ENCODE results near the gene COBLL1. TPM values are rescaled to one million over a fixed set of nuclear protein-coding genes. Genes with fewer than 3 reads are reported as not detected.
A peak's percentile ranks its signal among the peaks of the same experiment; 100 is the strongest.
"Not testable (repeated sequence)": the region's sequence is repeated elsewhere in the genome, so short reads cannot be mapped to it uniquely, and the experiment has no call there.

Gene COBLL1
- polyA plus RNA-seq, 6 donors from 2014 or later, result 39.0 to 91.5 (median 76.4) TPM

GRCh38 chr2:164764996-164765395, 76.6 kb downstream of the COBLL1 start:
- H3K4me1 Mint-ChIP-seq, result peaks cover 34 to 45% (median 35%) of the 10 kb centered on the region in 3 donors
- H3K9me3 Mint-ChIP-seq, result no peaks in the 10 kb centered on the region

GRCh38 chr2:164764474-164764873, 77.1 kb downstream of the COBLL1 start:
- Mint-ChIP-seq H3K27ac (no peak overlapping the region), H3K36me3 (no peaks in the 10 kb centered on the region), H3K4me1 (peaks cover 37 to 50% (median 39%) of the 10 kb centered on the region in 3 donors), H3K4me3 (no peak overlapping the region), H3K9me3 (no peaks in the 10 kb centered on the region), H3K27me3 (no peaks in the 10 kb centered on the region)
- DNase-seq (no peak), ATAC-seq (ENCODE audit: low read depth in 2 of 2) (no peak)

More at GRCh38 chr2:164764996-164765395, 76.6 kb downstream of the COBLL1 start:
- H3K27me3 Mint-ChIP-seq, result no peaks in the 10 kb centered on the region
- H3K27ac Mint-ChIP-seq, result peak overlapping the region in 2 of 6 donors; percentile 9 to 60
- H3K36me3 Mint-ChIP-seq, result no peaks in the 10 kb centered on the region
- DNase-seq (no peak), ATAC-seq (ENCODE audit: low read depth in 2 of 2) (no peak)
- no peak overlapping the region for H3K4me3 Mint-ChIP-seq

- no peak for ATAC-seq (ENCODE audit: low read depth in 2 of 2)
- no peaks in the 10 kb centered on the region for H3K36me3 Mint-ChIP-seq
- peak overlapping the region in 2 of 6 donors; percentile 33 to 96 for H3K27ac Mint-ChIP-seq
- no peaks in the 10 kb centered on the region for H3K27me3 Mint-ChIP-seq
- no peak for DNase-seq
- H3K4me1 Mint-ChIP-seq, result peaks cover 39 to 51% (median 40%) of the 10 kb centered on the region in 3 donors
- no peaks in the 10 kb centered on the region for H3K9me3 Mint-ChIP-seq
- no peak overlapping the region for H3K4me3 Mint-ChIP-seq
These were observed 78.2 kb downstream of the COBLL1 start for GRCh38 chr2:164763431-164763830.

GRCh38 chr2:164761737-164762460, 79.7 kb downstream of the COBLL1 start:
- ATAC-seq (ENCODE audit: low read depth in 2 of 2) (peak; percentile 2 to 4), DNase-seq (peak; percentile 16)
- H3K4me1 Mint-ChIP-seq, result peaks cover 48 to 60% (median 48%) of the 10 kb centered on the region in 3 donors
- no peaks in the 10 kb centered on the region for H3K27me3 Mint-ChIP-seq
- no peaks in the 10 kb centered on the region for H3K9me3 Mint-ChIP-seq
- no peaks in the 10 kb centered on the region for H3K36me3 Mint-ChIP-seq
- peak overlapping the region; percentile 84 to 98 (median 93) for H3K27ac Mint-ChIP-seq
- H3K4me3 Mint-ChIP-seq, result peak overlapping the region; percentile 17 to 95 (median 82)

- H3K4me1 Mint-ChIP-seq, result peaks cover 48 to 61% (median 48%) of the 10 kb centered on the region in 3 donors
- H3K36me3 Mint-ChIP-seq, H3K9me3 Mint-ChIP-seq, H3K27me3 Mint-ChIP-seq: not testable (repeated sequence)
- peak overlapping the region; percentile 84 to 98 (median 93) for H3K27ac Mint-ChIP-seq
- peak; percentile 96 to 99 for ATAC-seq (ENCODE audit: low read depth in 2 of 2)
- peak; percentile 79 for DNase-seq
- H3K4me3 Mint-ChIP-seq, result peak overlapping the region; percentile 71 to 95 (median 82)
These were observed 80.4 kb downstream of the COBLL1 start for GRCh38 chr2:164761201-164761600.

- H3K9me3 Mint-ChIP-seq, result no peaks in the 10 kb centered on the region
- peak overlapping the region; percentile 17 to 95 (median 81) for H3K4me3 Mint-ChIP-seq
- H3K36me3 Mint-ChIP-seq, result no peaks in the 10 kb centered on the region
- H3K27me3 Mint-ChIP-seq, result no peaks in the 10 kb centered on the region
- ATAC-seq (ENCODE audit: low read depth in 2 of 2), result peak in 1 of 2 donors; percentile 23
- DNase-seq, result no peak
- peaks cover 48 to 64% (median 51%) of the 10 kb centered on the region in 3 donors for H3K4me1 Mint-ChIP-seq
- peak overlapping the region; percentile 29 to 96 (median 75) for H3K27ac Mint-ChIP-seq
These were observed 81.4 kb downstream of the COBLL1 start for GRCh38 chr2:164760179-164760578.

- no peak for DNase-seq
- no peak for ATAC-seq (ENCODE audit: low read depth in 2 of 2)
- Mint-ChIP-seq H3K9me3 (no peaks in the 10 kb centered on the region), H3K36me3 (peaks cover 0 to 8% of the 10 kb centered on the region in 2 donors), H3K4me1 (peaks cover 53 to 75% (median 58%) of the 10 kb centered on the region in 3 donors), H3K4me3 (peak overlapping the region; percentile 11 to 79 (median 70)), H3K27ac (peak overlapping the region; percentile 21 to 92 (median 66)), H3K27me3 (no peaks in the 10 kb centered on the region)
These were observed 83.5 kb downstream of the COBLL1 start for GRCh38 chr2:164757934-164758695.

- peaks cover 0 to 8% of the 10 kb centered on the region in 2 donors for H3K36me3 Mint-ChIP-seq
- peak overlapping the region in 4 of 8 donors; percentile 12 to 63 (median 24) for H3K4me3 Mint-ChIP-seq
- no peak for ATAC-seq (ENCODE audit: low read depth in 2 of 2)
- DNase-seq, result no peak
- H3K27me3 Mint-ChIP-seq, result no peaks in the 10 kb centered on the region
- peaks cover 46 to 72% (median 53%) of the 10 kb centered on the region in 3 donors for H3K4me1 Mint-ChIP-seq
- H3K9me3 Mint-ChIP-seq, result no peaks in the 10 kb centered on the region
- peak overlapping the region in 3 of 6 donors; percentile 81 to 83 (median 82) for H3K27ac Mint-ChIP-seq
These were observed 84.8 kb downstream of the COBLL1 start for GRCh38 chr2:164756773-164757172.

GRCh38 chr2:164755952-164756351, 85.7 kb downstream of the COBLL1 start:
- Mint-ChIP-seq H3K9me3 (no peaks in the 10 kb centered on the region), H3K36me3 (peaks cover 0 to 8% of the 10 kb centered on the region in 2 donors), H3K4me3 (peak overlapping the region in 3 of 8 donors; percentile 10 to 61 (median 13)), H3K27ac (peak overlapping the region in 3 of 6 donors; percentile 10 to 83 (median 68)), H3K4me1 (peaks cover 45 to 67% (median 50%) of the 10 kb centered on the region in 3 donors), H3K27me3 (no peaks in the 10 kb centered on the region)
- no peak for DNase-seq
- ATAC-seq (ENCODE audit: low read depth in 2 of 2), result no peak

- ATAC-seq (ENCODE audit: low read depth in 2 of 2) (peak; percentile 76 to 81), DNase-seq (peak; percentile 18)
- H3K36me3 Mint-ChIP-seq, result peaks cover 0 to 8% of the 10 kb centered on the region in 2 donors
- peak overlapping the region; percentile 43 to 83 (median 72) for H3K27ac Mint-ChIP-seq
- H3K4me3 Mint-ChIP-seq, result peak overlapping the region; percentile 24 to 83 (median 62)
- no peaks in the 10 kb centered on the region for H3K27me3 Mint-ChIP-seq
- H3K9me3 Mint-ChIP-seq, result no peaks in the 10 kb centered on the region
- H3K4me1 Mint-ChIP-seq, result peaks cover 44 to 68% (median 52%) of the 10 kb centered on the region in 3 donors
These were observed 87.2 kb downstream of the COBLL1 start for GRCh38 chr2:164754157-164755093.

GRCh38 chr2:164752956-164753355, 88.7 kb downstream of the COBLL1 start:
- Mint-ChIP-seq H3K9me3 (no peaks in the 10 kb centered on the region), H3K36me3 (peaks cover 0 to 8% of the 10 kb centered on the region in 2 donors), H3K27me3 (no peaks in the 10 kb centered on the region), H3K4me3 (no peak overlapping the region), H3K27ac (peak overlapping the region in 2 of 6 donors; percentile 69 to 87), H3K4me1 (peaks cover 41 to 66% (median 49%) of the 10 kb centered on the region in 3 donors)
- no peak for ATAC-seq (ENCODE audit: low read depth in 2 of 2)
- no peak for DNase-seq

- no peak for DNase-seq
- peaks cover 1 to 6% of the 10 kb centered on the region in 2 donors for H3K36me3 Mint-ChIP-seq
- ATAC-seq (ENCODE audit: low read depth in 2 of 2), result no peak
- peaks cover 42 to 63% (median 48%) of the 10 kb centered on the region in 3 donors for H3K4me1 Mint-ChIP-seq
- H3K27ac Mint-ChIP-seq, result peak overlapping the region in 4 of 6 donors; percentile 36 to 84 (median 52)
- no peaks in the 10 kb centered on the region for H3K27me3 Mint-ChIP-seq
- H3K4me3 Mint-ChIP-seq, result peak overlapping the region in 1 of 8 donors; percentile 69
- H3K9me3 Mint-ChIP-seq, result no peaks in the 10 kb centered on the region
These were observed 93.7 kb downstream of the COBLL1 start for GRCh38 chr2:164747783-164748433.

Measured in naive B cell (primary cell).